Colonic mucosa (tissue), 4 donors: ENCODE data around the gene PFKP. TPM values are rescaled to one million over a fixed set of nuclear protein-coding genes. Genes with fewer than 3 reads are reported as not detected.

Experiments used
- DNase-seq: peaks from one replicate; pipeline ENCODE4 v3.0.0-alpha.2; 2020
- H3K27ac ChIP-seq: fragments of 200-600 bp; one replicate; pipeline ENCODE4 v1.8.0; 2021
- H3K27me3 ChIP-seq: fragments of 200-600 bp; one replicate; pipeline ENCODE4 v1.8.0; 2021
- H3K36me3 ChIP-seq: fragments of 200-600 bp; one replicate; pipeline ENCODE4 v1.8.0; 2021
- H3K4me1 ChIP-seq: fragments of 200-600 bp; one replicate; pipeline ENCODE4 v1.8.0; 2021; ENCODE audit warnings: mild to moderate bottlenecking
- H3K4me3 ChIP-seq: fragments of 200-600 bp; one replicate; pipeline ENCODE4 v1.8.0; 2021
- H3K9ac ChIP-seq, 2 donors: one replicate each; pipeline ENCODE4 v1.7.0; 2013; ENCODE audit warnings: control low read depth in 2 of 2, low read depth in 2 of 2, low read length in 2 of 2
- H3K9me3 ChIP-seq: fragments of 200-600 bp; one replicate; pipeline ENCODE4 v1.8.0; 2021
- intact Hi-C: fragments of 100-400 bp; cut with DNase I; formaldehyde crosslinking; loops from one replicate; pipeline ENCODE4 v1.14.1; 2022
- total RNA-seq, 2 donors: library from RNA; stranded (reverse); fragmentation: NEBNext Ultra II Directional in 1 of 2; extraction: Animal tissue kit (Norgen Biotek cat#: 25700) in 1 of 2; gene quantifications; one replicate each; pipeline ENCODE4 v1.2.1, GENCODE V29; 2021
- TF ChIP-seq, protein P1 (sequence below): fragments of 200-600 bp; IDR thresholded peaks from one replicate; pipeline ENCODE4 v1.8.0; 2022; ENCODE audit warnings: antibody characterized with exemption, mild to moderate bottlenecking
- donor health status: healthy.
- donor health status: DM: no; HTN: no; CAD: no.
- donor health status: DM: no; HTN: no; CAD: no.

The PFKP gene
- total RNA-seq, 2 donors from 2014 or later = 134 to 209 TPM

DNA sequence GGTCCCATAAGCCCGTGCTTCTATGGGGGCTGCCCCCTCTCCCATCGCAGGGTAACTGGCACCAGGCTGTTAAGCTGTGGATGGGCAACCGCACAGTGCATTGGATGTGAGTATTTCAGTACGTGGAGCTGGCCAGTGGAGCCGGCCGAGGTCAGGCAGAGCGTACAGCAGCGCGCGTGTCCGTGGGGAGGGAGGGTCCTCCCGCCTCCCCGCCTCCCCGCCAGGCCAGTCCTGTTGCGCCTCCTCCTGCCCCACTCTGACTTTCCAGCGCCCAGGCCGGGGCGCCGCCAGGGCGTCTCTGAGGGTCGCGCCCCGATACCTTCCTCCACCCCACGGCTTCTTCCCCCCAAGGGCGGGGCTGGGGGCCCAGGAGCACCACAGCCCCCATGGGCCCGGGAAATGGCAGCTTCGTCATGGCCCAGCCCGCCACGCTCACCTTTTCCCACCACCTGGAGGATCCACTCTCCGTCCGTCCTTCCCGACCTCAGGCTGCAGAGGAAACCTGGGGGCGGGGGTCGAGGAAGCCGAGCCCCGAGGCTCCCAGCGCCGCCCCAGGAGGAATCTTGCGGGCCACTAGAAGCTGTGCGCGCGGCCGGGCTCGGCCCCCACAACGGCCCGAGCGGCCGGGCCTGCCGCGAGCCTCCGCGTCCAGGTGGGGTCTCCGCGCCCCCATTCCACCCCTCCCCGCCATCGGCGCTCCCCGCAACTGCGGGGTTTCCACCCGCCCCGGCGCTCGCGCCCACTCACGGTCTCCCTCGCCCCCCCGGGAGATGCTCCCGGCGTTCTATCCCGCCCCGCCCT, 831 bp upstream of the PFKP start:
- no peaks in the 10 kb centered on the region for H3K4me1 ChIP-seq
- peak overlapping the region; percentile 5 to 37 for H3K9ac ChIP-seq
- H3K36me3 ChIP-seq = no peaks in the 10 kb centered on the region
- H3K4me3 ChIP-seq = peak overlapping the region; percentile 82
- H3K27ac ChIP-seq = no peak overlapping the region
- TF ChIP-seq, protein P1, sequence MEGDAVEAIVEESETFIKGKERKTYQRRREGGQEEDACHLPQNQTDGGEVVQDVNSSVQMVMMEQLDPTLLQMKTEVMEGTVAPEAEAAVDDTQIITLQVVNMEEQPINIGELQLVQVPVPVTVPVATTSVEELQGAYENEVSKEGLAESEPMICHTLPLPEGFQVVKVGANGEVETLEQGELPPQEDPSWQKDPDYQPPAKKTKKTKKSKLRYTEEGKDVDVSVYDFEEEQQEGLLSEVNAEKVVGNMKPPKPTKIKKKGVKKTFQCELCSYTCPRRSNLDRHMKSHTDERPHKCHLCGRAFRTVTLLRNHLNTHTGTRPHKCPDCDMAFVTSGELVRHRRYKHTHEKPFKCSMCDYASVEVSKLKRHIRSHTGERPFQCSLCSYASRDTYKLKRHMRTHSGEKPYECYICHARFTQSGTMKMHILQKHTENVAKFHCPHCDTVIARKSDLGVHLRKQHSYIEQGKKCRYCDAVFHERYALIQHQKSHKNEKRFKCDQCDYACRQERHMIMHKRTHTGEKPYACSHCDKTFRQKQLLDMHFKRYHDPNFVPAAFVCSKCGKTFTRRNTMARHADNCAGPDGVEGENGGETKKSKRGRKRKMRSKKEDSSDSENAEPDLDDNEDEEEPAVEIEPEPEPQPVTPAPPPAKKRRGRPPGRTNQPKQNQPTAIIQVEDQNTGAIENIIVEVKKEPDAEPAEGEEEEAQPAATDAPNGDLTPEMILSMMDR = no peak
- intact Hi-C loops = no loop called here
- H3K9me3 ChIP-seq = no peaks in the 10 kb centered on the region
- H3K27me3 ChIP-seq = peaks cover 10% of the 10 kb centered on the region
- DNase-seq = no peak

DNA sequence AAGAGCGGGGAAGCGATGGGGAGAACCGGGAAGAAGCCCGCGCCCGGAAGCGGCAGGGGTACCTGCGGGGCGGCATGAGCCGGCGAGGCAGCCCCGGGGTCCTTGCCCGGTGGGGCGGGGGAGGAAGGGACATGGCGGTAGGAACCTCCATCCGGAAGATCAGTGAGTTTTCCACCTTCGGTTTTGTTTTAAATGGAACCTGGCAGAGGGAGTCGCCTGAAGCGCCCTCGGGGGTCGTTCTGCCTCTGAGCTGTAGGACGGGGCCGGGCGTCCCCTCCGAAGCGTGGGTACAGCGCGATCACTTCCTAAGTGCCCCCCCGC, 471 bp downstream of the PFKP start:
- H3K4me1 ChIP-seq = no peaks in the 10 kb centered on the region
- no peaks in the 10 kb centered on the region for H3K9me3 ChIP-seq
- peak; percentile 29 for DNase-seq
- H3K27ac ChIP-seq = peak overlapping the region; percentile 50
- H3K4me3 ChIP-seq = peak overlapping the region; percentile 82
- H3K36me3 ChIP-seq = no peaks in the 10 kb centered on the region
- H3K9ac ChIP-seq = peak overlapping the region; percentile 79 to 81
- TF ChIP-seq, protein P1 = no peak
- intact Hi-C loops = no loop called here
- H3K27me3 ChIP-seq = peaks cover 10% of the 10 kb centered on the region

DNA sequence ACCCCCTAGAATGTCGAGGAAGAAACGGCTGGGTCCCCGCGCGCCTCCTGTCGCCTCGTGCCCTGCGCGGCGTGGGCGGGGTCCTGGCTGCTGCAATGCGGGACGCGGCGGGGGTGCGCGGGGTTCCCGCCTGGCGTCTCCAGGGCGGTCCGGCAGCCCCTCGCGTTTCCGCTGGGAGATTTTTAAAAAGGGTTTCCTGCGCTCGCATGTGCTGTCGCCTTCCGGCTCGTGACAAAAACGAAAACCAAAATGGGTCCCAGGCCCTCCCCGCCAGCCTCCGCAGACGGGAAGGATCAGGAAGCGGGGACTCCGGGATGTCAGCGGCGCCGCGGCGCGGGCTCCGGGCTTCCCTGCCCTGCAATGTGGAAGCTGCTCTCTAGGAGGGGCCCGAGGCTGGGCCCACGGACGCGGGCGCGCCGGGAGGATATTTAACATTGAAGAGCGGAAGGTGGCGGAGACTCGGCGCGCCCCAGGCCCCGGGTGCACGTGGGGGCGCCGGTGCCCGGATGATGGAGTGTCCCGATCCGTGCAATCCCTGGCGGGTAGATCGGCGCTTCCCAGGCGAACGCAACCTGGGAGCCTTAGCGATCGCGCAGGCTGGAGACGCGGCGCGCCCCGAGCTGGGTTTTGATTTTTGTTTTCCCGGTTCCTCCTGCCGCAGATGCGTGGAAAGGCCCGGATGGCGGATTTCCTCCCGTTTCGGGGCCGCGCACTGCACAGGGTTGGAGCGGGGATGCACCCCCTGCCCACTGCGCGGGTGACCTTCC, 1.0 kb downstream of the PFKP start:
- DNase-seq = peak; percentile 62
- intact Hi-C loops = no loop called here
- no peaks in the 10 kb centered on the region for H3K4me1 ChIP-seq

DNA sequence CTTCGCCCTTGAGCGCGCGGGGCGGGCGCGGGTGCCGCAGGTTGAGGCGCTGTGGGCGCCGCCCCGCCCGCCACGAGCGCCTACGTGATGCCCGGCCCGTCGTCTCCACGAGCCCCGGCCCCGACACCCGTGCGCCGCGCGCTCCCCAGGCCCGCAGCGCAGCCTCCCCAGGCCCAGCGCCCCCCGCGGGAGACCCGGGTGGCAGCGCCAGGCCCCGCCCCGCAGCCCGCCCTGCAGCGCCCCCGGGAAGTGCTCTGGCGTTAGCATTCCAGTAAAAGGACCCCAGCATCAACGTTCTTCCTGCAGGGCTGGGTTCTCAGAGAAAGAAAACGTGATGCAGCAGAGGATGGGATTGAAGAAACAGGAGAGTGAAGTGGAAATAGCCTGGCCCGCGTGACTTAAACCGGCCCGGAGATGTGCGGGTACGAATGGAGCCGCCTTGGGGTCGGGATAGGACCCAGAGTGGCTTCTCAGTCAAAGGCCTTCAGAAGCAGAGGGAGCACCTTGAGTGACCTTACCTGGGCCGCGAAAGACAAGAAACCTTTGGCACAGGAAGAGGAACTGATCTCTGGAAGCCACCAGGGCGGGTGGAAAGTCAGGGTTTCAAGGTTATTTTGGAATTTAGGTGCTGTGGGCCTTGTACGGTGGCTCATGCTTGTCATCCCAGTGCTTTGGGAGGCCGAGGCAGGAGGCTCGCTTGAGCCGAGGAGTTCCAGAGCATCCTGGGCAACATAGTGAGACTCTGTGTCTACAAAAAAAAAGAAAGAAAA, 1.8 kb downstream of the PFKP start:
- intact Hi-C loops = no loop called here
- Histone ChIP-seq H3K36me3 (no peaks in the 10 kb centered on the region), H3K4me1 (no peaks in the 10 kb centered on the region), H3K4me3 (peak overlapping the region; percentile 82), H3K27me3 (peaks cover 10% of the 10 kb centered on the region), H3K9me3 (no peaks in the 10 kb centered on the region), H3K27ac (peak overlapping the region; percentile 50), H3K9ac (peak overlapping the region; percentile 79 to 81)
- TF ChIP-seq, protein P1 = no peak
- DNase-seq = peak; percentile 38

More for the DNA sequence above, 1.0 kb downstream of the PFKP start:
- peak overlapping the region; percentile 50 for H3K27ac ChIP-seq
- H3K9ac ChIP-seq = peak overlapping the region; percentile 79 to 81
- H3K4me3 ChIP-seq = peak overlapping the region; percentile 82
- peaks cover 10% of the 10 kb centered on the region for H3K27me3 ChIP-seq
- no peaks in the 10 kb centered on the region for H3K9me3 ChIP-seq
- H3K36me3 ChIP-seq = no peaks in the 10 kb centered on the region
- TF ChIP-seq, protein P1 = peak; percentile 10

DNA sequence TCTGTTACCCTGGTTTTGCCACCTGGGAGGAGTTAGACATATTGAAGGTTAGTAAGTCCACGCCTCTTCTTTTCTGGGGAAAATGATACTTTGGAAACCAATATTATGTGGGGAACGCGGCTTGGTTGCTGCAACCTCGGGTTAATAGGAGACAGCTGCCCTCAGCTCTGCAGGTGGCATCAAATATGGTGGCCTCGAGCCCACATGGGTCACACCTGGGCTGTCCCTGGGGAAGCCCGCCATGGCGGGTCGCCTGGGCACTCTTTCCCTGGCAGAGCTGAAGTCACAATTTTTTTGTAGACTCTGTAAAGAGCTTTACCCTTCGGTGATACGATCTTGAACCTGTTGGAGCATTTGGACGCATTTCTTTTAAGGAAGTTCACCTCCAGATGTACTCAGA, 2.5 kb downstream of the PFKP start:
- Histone ChIP-seq H3K4me1 (no peaks in the 10 kb centered on the region), H3K9ac (no peak overlapping the region), H3K9me3 (no peaks in the 10 kb centered on the region), H3K4me3 (peak overlapping the region; percentile 82), H3K27ac (no peak overlapping the region), H3K27me3 (peaks cover 10% of the 10 kb centered on the region), H3K36me3 (no peaks in the 10 kb centered on the region)
- no peak for DNase-seq
- intact Hi-C loops = no loop called here
- TF ChIP-seq, protein P1 = no peak
